GM23338 (cell line): Measurements from ENCODE around the gene STIM2.

Source experiments
- CTCF ChIP-seq, 2 experiments: fragments of 200-600 bp in 1 of 2; sonication (generic) in 1 of 2; conservative IDR thresholded peaks; 2 replicates each; pipeline versions ENCODE4 v1.5.1 to v1.6.1; 2016 to 2017; ENCODE audit warnings: antibody characterized with exemption in 2 of 2, low read depth in 2 of 2, mild to moderate bottlenecking in 2 of 2, moderate library complexity in 1 of 2
- EZH2 ChIP-seq: fragments of 200-600 bp; sonication (generic); IDR thresholded peaks from one replicate; pipeline ENCODE4 v1.8.0; 2017; ENCODE audit warnings: antibody characterized with exemption, mild to moderate bottlenecking, low read depth; ENCODE audit not compliant: unreplicated experiment
- REST ChIP-seq: IDR thresholded peaks from one replicate; pipeline ENCODE4 v1.6.1; 2018; ENCODE audit warnings: antibody characterized with exemption; ENCODE audit not compliant: unreplicated experiment

GRCh38 chr4:26813698-26814097 lies 46.9 kb upstream of the STIM2 start:
- TF ChIP-seq CTCF (conservative IDR thresholded peaks at IDR 0.05; ENCODE audit: low read depth in 2 of 2), result no peak
- no peak for TF ChIP-seq REST
- TF ChIP-seq EZH2, result no peak
